Panc1 (cell line): ENCODE results near the gene SLIT1. TPM values are rescaled to one million over a fixed set of nuclear protein-coding genes. Genes with fewer than 3 reads are reported as not detected.

ENCODE experiments used
- ATAC-seq: fragments of 200-7000 bp; cut with Tn5 transposase; 2 replicates; pipeline ENCODE4 v1.9.1; 2020; ENCODE audit warnings: mild to moderate bottlenecking, moderate library complexity
- BruUV-seq: library from RNA; stranded (reverse); fragments of 400-500 nt; replicated peaks from 2 replicates; lab custom pipeline; 2021; lab: Mats Ljungman, UMichigan
- CTCF ChIA-PET: fragments of 300-600 bp; sonication (Branson Sonifier 250); formaldehyde crosslinking; loops from one replicate; lab custom pipeline; 2022; ENCODE audit warnings: antibody characterized with exemption; lab: Charles Lee
- POLR2A ChIA-PET: fragments of 300-600 bp; sonication (Branson Sonifier 250); formaldehyde crosslinking; loops from one replicate; lab custom pipeline; 2022; ENCODE audit warnings: antibody characterized with exemption; lab: Charles Lee
- DNase-seq: peaks from one replicate; pipeline ENCODE4 v3.0.0-alpha.2; 2010; ENCODE audit warnings: low read depth, low spot score
- H3K27ac ChIP-seq: 2 replicates; pipeline ENCODE4 v1.5.1; 2011; ENCODE audit warnings: mild to moderate bottlenecking, low read length, inconsistent platforms
- H3K27me3 ChIP-seq: fragments of 200-500 bp; sonication (Bioruptor generic); 2 replicates; pipeline ENCODE4 v1.6.0; 2014; ENCODE audit warnings: low read length, inconsistent platforms; ENCODE audit not compliant: control insufficient read depth, insufficient read depth
- H3K36me3 ChIP-seq: fragments of 200-500 bp; sonication (Bioruptor generic); 2 replicates; pipeline ENCODE4 v1.5.1; 2014; ENCODE audit warnings: inconsistent platforms, mild to moderate bottlenecking, low read length, moderate library complexity; ENCODE audit not compliant: control insufficient read depth, insufficient read depth
- H3K4me1 ChIP-seq: 2 replicates; pipeline ENCODE4 v1.5.1; 2011; ENCODE audit warnings: inconsistent platforms, mild to moderate bottlenecking, low read length, moderate library complexity; ENCODE audit not compliant: control insufficient read depth, insufficient read depth
- H3K4me3 ChIP-seq, 2 experiments: 2 replicates each; pipeline ENCODE4 v1.5.1; 2011 to 2012; ENCODE audit warnings: low read depth in 2 of 2, low read length in 2 of 2, mild to moderate bottlenecking in 2 of 2, inconsistent platforms in 1 of 2, moderate library complexity in 1 of 2
- H3K9me3 ChIP-seq: fragments of 200-500 bp; sonication (Bioruptor generic); 2 replicates; pipeline ENCODE4 v1.5.1; 2014; ENCODE audit warnings: low read depth, mild to moderate bottlenecking, inconsistent platforms, low read length, moderate library complexity; ENCODE audit not compliant: control insufficient read depth, insufficient read depth
- POLR2AphosphoS5 ChIP-seq: IDR thresholded peaks from 2 replicates; pipeline ENCODE4 v1.6.1; 2012; ENCODE audit warnings: mild to moderate bottlenecking, low read depth, low read length, moderate library complexity
- SIN3A ChIP-seq: IDR thresholded peaks from 2 replicates; pipeline ENCODE4 v1.6.1; 2012; ENCODE audit warnings: low read depth, mild to moderate bottlenecking, low read length, moderate library complexity, borderline replicate concordance; ENCODE audit not compliant: insufficient read depth
- TCF7L2 ChIP-seq: IDR thresholded peaks from 2 replicates; pipeline ENCODE4 v1.6.1; 2011; ENCODE audit warnings: mild to moderate bottlenecking, low read depth, low read length, inconsistent platforms
- in situ Hi-C: cut with HindIII; loops from 2 replicates; pipeline ENCODE4 v1.10.0; 2016; ENCODE audit warnings: low sequenced_read_pairs, low pct_unique_long_range_greater_than_20kb
- intact Hi-C: fragments of 100-400 bp; cut with micrococcal nuclease; formaldehyde crosslinking; loops from one replicate; pipeline ENCODE4 v1.10.0; 2022; ENCODE audit not compliant: unreplicated experiment
- total RNA-seq: library from RNA; stranded (reverse); gene quantifications from one replicate; pipeline ENCODE4 v1.2.1, GENCODE V29; 2021; ENCODE audit not compliant: unreplicated experiment
- TF ChIP-seq, protein P1 (sequence below), 2 experiments: IDR thresholded peaks; 2 replicates each; pipeline ENCODE4 v1.6.1; 2011 to 2012; ENCODE audit warnings: low read depth in 2 of 2, control low read depth in 1 of 2, low read length in 1 of 2, mild to moderate bottlenecking in 1 of 2, moderate library complexity in 1 of 2; ENCODE audit not compliant: insufficient read depth in 1 of 2
- TF ChIP-seq, protein P2 (sequence below): fragments of 450-650 bp; IDR thresholded peaks from 2 replicates; pipeline ENCODE4 v1.5.1; 2017; ENCODE audit warnings: mild to moderate bottlenecking

The SLIT1 gene
- total RNA-seq, 1 experiment from 2014 or later = 2.6 TPM

GRCh38 chr10:96959733-96960132 lies 226.0 kb downstream of the SLIT1 start:
- no peak overlapping the region for H3K27ac ChIP-seq
- H3K27me3 ChIP-seq = no peaks in the 10 kb centered on the region
- CTCF ChIA-PET = no interaction called here
- POLR2A ChIA-PET = no interaction called here
- ATAC-seq (no peak), DNase-seq (no peak)
- H3K4me1 ChIP-seq = no peaks in the 10 kb centered on the region
- no peak overlapping the region for H3K4me3 ChIP-seq
- no peaks in the 10 kb centered on the region for H3K9me3 ChIP-seq
- no TSS peak for BruUV-seq
- in situ Hi-C loops = no loop called here
- TF ChIP-seq SIN3A (no peak), POLR2AphosphoS5 (no peak), TCF7L2 (no peak)
- TF ChIP-seq, protein P1, sequence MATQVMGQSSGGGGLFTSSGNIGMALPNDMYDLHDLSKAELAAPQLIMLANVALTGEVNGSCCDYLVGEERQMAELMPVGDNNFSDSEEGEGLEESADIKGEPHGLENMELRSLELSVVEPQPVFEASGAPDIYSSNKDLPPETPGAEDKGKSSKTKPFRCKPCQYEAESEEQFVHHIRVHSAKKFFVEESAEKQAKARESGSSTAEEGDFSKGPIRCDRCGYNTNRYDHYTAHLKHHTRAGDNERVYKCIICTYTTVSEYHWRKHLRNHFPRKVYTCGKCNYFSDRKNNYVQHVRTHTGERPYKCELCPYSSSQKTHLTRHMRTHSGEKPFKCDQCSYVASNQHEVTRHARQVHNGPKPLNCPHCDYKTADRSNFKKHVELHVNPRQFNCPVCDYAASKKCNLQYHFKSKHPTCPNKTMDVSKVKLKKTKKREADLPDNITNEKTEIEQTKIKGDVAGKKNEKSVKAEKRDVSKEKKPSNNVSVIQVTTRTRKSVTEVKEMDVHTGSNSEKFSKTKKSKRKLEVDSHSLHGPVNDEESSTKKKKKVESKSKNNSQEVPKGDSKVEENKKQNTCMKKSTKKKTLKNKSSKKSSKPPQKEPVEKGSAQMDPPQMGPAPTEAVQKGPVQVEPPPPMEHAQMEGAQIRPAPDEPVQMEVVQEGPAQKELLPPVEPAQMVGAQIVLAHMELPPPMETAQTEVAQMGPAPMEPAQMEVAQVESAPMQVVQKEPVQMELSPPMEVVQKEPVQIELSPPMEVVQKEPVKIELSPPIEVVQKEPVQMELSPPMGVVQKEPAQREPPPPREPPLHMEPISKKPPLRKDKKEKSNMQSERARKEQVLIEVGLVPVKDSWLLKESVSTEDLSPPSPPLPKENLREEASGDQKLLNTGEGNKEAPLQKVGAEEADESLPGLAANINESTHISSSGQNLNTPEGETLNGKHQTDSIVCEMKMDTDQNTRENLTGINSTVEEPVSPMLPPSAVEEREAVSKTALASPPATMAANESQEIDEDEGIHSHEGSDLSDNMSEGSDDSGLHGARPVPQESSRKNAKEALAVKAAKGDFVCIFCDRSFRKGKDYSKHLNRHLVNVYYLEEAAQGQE (IDR thresholded peaks at IDR 0.05; ENCODE audit: insufficient read depth in 1 of 2, low read depth in 2 of 2, low read length in 1 of 2) = no peak
- TF ChIP-seq, protein P2, sequence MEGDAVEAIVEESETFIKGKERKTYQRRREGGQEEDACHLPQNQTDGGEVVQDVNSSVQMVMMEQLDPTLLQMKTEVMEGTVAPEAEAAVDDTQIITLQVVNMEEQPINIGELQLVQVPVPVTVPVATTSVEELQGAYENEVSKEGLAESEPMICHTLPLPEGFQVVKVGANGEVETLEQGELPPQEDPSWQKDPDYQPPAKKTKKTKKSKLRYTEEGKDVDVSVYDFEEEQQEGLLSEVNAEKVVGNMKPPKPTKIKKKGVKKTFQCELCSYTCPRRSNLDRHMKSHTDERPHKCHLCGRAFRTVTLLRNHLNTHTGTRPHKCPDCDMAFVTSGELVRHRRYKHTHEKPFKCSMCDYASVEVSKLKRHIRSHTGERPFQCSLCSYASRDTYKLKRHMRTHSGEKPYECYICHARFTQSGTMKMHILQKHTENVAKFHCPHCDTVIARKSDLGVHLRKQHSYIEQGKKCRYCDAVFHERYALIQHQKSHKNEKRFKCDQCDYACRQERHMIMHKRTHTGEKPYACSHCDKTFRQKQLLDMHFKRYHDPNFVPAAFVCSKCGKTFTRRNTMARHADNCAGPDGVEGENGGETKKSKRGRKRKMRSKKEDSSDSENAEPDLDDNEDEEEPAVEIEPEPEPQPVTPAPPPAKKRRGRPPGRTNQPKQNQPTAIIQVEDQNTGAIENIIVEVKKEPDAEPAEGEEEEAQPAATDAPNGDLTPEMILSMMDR = no peak
- intact Hi-C loops = no loop called here
- H3K36me3 ChIP-seq = peaks cover 8% of the 10 kb centered on the region

- no peak for ATAC-seq
- ChIA-PET POLR2A (interaction anchor here (0.6 kb wide), 1 partner anchor 74 kb away, joined by 6 read pairs; no protein-coding TSS in a partner anchor), CTCF (no interaction called here)
- no peaks in the 10 kb centered on the region for H3K9me3 ChIP-seq
- no peaks in the 10 kb centered on the region for H3K27me3 ChIP-seq
- in situ Hi-C loops = no loop called here
- no TSS peak for BruUV-seq
- no peak overlapping the region for H3K27ac ChIP-seq
- H3K4me1 ChIP-seq = no peaks in the 10 kb centered on the region
- no peak for TF ChIP-seq TCF7L2
- TF ChIP-seq SIN3A = no peak
- no peak for TF ChIP-seq POLR2AphosphoS5
- TF ChIP-seq, protein P1 (IDR thresholded peaks at IDR 0.05; ENCODE audit: insufficient read depth in 1 of 2, low read depth in 2 of 2, low read length in 1 of 2) = no peak
- TF ChIP-seq, protein P2 = no peak
- H3K36me3 ChIP-seq = peaks cover 8% of the 10 kb centered on the region
- no peak for DNase-seq
- H3K4me3 ChIP-seq = no peak overlapping the region
- intact Hi-C loops = no loop called here
Observed at GRCh38 chr10:96958071-96958470, 227.7 kb downstream of the SLIT1 start.
